A549 treated with Mapracorat at 1 μM for 4 hours (cell line): ENCODE data around the gene ESD. TPM values are rescaled to one million over a fixed set of nuclear protein-coding genes. Genes with fewer than 3 reads are reported as not detected.

ENCODE experiments used
- total RNA-seq: library from RNA; stranded (reverse); fragments of 200-300 nt; extraction: Qiagen RNA extraction; gene quantifications from 5 replicates; pipeline ENCODE4 v1.2.3, GENCODE V29; 2022

Gene ESD
- 81.3 to 98.6 TPM (median 89.6 TPM) in 5 replicates for total RNA-seq

DNA sequence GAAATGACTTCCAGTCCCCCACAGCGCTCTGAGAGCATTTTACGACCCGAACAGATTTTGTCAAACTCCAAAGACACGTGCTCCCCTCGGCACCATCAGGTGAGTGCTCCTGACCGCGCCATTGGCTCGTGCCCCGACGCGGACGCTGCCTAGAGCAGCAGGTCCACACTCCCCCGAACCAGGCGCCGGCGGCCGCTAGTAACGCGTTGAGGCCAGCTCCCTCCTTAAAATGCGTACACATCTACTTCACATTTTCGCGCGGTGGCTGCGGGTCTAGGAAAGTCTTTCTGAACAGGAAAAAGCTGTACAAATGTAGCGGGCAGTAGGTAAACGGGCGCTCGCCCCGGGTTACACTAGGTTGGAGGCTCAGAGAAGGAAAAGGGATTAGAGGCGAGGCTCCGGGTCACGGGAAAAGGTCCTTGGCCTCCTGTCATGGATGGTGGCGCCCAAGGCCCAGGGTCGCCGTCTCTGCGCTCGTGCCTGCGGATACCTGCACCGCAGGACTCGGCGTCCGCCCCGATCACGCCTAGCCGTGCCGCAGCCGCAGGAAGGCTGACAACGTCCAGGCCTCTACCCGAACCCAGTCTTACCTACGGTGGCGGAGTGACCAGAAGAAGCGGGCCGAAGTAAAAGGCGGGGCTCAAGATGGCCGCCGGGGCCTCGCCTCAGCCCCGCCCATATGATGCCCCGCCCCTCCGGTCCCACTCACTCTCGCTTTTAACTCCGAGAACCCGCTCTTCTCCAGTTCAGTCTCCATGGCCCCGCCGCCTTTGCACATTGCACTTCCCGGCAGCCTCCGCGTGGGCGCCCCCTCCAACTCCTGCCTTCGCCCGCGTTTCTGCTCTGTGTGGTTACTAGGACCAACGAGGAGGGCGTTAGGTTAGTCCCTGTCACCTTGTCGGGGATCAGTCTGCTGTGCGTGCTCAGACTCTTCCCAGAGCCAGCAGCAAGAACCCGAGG is at the start of gene ESD:
ESD (minus strand) TSS at position 647 of the 960 bp plus-strand sequence. CDS start 5,748 bp downstream, outside the sequence.

Other genes with a start within 250 kb of the ESD start
- gene LRCH1, start 244.0 kb downstream of the ESD start, total RNA-seq, result 7.4 to 9.7 TPM (median 9.4 TPM) in 5 replicates
- gene HTR2A, start 99.9 kb upstream of the ESD start, total RNA-seq, result not detected in 5 replicates